ENCODE results near the gene GRWD1.

GRCh38 chr19:48465215-48465614 is 19.4 kb downstream of the GRWD1 start:
- TF ChIP-seq BRCA1 (IDR thresholded peaks at IDR 0.05; ENCODE audit: low read depth, low read length) = no peak
- TF ChIP-seq CBX8 (IDR thresholded peaks at IDR 0.05; ENCODE audit: borderline replicate concordance, low read depth, low read length) = no peak
- TF ChIP-seq NRF1 (IDR thresholded peaks at IDR 0.05; ENCODE audit: low read depth, low read length) = no peak
- TF ChIP-seq CEBPB (IDR thresholded peaks at IDR 0.05; ENCODE audit: low read depth, low read length) = no peak
- no peak for TF ChIP-seq TBP (IDR thresholded peaks at IDR 0.05; ENCODE audit: low read depth, low read length)
